GM12875 (cell line): Measurements from ENCODE around the gene KRT8.

Source experiments
- H3K4me3 ChIP-seq: one replicate; pipeline ENCODE4 v1.5.1; 2011; ENCODE audit warnings: low read depth, low read length, control low read depth
- TF ChIP-seq, protein P1 (sequence below): IDR thresholded peaks from 2 replicates; pipeline ENCODE4 v1.5.1; 2011; ENCODE audit warnings: low read depth, mild to moderate bottlenecking, control low read depth, inconsistent platforms, low read length, moderate library complexity, borderline replicate concordance; ENCODE audit not compliant: insufficient read depth

The KRT8 gene

DNA sequence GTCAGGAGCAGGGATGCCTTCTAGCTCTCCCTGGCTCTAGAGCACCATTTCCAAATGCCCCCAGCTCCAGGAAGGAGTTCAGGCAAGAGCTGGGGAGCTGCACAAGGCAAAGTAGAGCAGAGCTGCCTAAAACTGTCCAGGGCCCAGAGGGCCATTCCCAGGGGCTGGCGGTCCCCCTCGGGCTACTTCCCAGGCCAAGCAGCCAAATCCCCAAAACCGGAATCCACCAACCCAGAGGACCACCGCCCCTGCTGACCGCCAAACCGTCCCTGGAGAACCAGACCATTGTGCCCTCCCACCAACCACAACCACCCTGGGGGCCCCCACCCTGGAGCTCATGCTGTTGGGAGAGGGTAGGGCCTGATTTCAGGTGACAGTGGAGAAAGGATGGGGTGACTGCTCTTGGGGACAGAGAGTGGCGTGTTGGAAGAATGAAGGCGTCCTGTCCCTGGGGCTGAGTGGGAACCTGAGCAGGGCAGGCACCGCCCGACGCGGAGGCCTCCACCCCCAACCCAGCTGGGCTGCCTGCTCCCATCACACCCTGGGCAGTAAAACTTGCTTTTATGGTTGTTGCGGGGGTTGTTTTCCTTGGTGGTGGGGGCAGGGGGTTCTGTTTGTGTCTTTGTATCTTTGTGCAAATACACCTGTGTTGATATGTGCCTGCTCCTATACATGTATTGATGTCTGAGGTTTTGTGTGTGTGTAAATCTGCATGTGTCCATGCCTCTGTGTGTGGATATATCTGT is 32.1 kb downstream of the KRT8 start:
- TF ChIP-seq, protein P1, sequence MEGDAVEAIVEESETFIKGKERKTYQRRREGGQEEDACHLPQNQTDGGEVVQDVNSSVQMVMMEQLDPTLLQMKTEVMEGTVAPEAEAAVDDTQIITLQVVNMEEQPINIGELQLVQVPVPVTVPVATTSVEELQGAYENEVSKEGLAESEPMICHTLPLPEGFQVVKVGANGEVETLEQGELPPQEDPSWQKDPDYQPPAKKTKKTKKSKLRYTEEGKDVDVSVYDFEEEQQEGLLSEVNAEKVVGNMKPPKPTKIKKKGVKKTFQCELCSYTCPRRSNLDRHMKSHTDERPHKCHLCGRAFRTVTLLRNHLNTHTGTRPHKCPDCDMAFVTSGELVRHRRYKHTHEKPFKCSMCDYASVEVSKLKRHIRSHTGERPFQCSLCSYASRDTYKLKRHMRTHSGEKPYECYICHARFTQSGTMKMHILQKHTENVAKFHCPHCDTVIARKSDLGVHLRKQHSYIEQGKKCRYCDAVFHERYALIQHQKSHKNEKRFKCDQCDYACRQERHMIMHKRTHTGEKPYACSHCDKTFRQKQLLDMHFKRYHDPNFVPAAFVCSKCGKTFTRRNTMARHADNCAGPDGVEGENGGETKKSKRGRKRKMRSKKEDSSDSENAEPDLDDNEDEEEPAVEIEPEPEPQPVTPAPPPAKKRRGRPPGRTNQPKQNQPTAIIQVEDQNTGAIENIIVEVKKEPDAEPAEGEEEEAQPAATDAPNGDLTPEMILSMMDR, result no peak
- H3K4me3 ChIP-seq, result no peak overlapping the region

DNA sequence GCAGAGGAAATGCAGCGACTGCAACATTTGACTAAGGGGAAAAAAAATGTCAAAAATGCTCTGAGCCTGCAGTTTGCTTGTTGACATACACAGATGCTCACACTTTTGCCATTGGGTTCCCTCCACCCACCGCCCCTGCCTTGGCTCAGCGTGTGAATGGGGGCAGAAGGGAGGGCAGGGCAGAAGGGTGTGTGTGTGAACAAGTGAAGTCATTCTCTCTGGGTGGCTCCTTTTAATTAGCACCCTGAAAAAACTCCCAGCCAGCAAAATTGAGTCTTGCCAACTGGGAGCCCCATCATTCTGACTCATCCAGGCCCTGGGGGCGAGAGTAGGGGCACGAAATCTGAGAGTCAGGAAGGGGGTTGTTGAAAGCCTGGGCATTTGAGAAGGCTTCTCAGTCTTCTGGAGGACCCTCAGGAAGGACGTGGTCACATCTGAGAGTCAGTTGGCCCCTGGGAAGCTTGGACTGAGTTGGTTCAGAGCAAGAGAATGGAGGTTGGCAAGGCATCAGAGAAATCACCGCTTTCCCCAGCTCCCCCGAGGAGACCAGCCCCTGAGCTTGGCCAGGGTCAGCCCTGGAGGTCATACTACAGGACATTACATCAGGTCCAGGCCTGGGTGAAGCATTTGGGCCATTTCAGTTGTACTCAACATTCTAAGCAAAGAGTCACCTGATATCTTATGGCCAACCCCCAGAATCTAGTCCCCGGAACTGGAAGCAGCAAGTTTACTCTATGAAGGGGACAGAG is 33.4 kb downstream of the KRT8 start:
- no peak overlapping the region for H3K4me3 ChIP-seq

DNA sequence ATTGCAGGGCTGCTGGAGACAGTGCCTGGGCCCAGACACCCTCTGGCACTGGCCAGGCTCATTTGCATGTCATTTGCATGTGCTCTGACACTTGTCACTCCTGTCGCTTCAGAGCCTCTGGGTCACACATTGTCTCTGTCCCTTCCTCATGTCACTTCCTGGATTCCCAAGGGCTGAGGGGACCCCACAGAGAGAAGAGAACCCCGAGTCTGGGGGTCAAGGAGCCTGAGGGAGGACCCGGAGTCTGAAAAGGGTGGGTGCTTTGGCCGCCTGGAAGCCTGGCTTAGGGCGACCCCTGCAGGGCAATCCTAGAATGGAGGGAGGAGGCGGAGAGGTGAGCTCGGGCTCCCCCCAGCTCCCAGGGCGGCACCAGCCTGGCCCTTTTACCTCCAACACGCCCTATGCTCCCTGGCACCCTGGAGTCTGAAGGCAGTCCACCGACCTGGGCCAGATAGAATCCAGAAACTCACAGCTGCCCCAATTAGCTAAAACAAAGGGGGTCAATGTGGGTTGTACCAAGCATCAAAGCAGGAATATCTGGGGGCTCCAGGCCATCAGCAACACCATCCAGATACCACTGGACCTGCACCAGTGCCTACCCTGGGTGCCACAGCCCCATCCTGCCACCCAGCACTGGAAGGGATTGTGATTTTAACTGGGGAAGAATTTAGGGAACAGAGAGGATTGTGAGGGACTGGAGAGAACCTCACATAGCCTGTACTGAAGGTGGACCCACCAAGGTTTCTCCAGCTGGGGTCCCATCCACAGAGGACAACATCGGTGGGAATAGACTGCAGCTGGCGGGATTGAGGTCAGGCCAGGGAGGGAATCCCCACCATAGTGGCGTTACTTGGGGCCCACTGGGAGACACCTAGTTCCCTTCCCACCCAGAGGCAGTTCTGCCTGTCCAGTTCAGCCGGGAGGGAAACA is 34.2 kb downstream of the KRT8 start:
- no peak overlapping the region for H3K4me3 ChIP-seq
- TF ChIP-seq, protein P1, result peak; percentile 86

More for the DNA sequence above, 33.4 kb downstream of the KRT8 start:
- TF ChIP-seq, protein P1, result no peak

DNA sequence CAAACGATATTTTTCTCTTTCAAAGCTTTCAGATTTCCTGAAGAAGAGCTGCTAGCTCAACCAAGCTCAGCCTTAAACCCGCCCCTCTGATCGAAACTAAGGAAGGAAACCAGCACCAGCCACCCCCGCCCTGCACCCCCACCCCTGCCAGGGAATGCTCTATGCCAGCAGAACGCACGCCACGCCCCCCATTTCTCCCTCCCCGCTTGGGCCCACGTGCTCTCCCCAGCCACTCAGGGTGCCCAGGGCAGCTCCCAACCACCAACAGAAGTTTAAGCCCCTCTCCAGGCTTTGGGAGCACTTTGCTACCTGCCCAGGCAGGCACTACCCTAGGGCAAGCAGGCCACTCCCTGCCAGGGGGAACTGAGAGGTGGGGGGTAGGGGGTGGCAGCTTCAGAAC is 37.2 kb downstream of the KRT8 start:
- TF ChIP-seq, protein P1, result no peak
- no peak overlapping the region for H3K4me3 ChIP-seq

DNA sequence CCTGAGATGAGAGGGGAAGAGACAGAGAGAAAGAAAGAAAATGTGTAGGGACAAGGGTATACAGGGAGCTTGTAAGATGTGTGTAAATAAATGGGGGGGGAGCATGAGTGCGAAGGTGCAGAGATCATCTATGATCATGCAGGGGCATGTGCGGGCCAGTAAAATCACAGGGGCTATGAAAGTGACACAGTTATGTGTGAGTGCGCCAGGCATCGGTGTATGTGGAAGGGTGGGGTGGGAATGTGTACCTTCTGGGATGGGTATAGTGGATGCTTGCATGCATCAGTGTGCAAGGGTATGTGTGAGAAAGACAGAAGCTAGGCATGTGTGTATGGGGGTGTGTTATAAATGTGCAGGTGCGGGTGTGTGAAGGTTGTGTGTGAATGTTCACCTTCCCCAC is 37.7 kb downstream of the KRT8 start:
- H3K4me3 ChIP-seq, result no peak overlapping the region
- TF ChIP-seq, protein P1, result no peak

DNA sequence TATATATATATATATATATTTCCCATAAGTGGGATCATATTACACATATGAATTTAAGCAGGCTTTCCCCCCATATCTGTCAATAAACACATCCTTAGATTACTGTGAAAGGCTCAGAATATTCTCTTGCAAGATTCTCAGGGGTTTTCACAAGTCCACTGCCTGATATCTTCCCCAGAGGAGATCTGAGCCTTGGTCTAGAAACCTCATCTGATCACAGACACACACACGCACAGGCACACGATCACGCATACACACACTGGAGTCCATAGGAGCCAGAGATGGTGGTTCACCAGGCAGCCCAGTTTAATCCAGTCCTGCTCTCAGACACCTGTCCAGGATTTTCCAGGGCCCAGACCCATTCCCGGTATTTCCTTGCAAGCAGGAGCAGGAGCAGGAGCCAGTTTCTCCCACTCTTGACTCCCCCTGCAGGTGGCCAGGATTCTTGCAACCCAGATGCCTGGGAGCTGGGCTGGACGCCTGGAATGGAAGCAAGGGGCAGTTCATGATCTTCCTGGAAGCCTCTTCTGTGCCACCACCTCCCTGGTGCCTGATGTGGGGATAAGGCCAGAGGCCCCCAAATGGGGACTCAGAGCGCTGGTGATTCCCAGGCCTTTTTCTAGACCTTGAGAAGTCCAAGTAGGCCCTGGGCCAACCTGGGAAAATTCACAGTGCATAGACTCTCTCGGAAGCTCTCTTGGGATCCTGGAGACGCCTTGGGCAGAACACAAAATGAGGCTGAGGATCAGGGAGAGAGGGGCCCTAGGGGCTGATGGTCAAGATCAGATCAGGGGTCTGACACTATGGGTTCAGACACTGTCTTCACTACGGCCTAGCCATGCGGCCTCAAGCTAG is 39.6 kb downstream of the KRT8 start:
- TF ChIP-seq, protein P1, result peak; percentile 80
- H3K4me3 ChIP-seq, result no peak overlapping the region
